ENCODE results near the gene PTPMT1.

Gene PTPMT1

GRCh38 chr11:47616726-47617416 is 51.5 kb downstream of the PTPMT1 start:
- no peak for DNase-seq

GRCh38 chr11:47617417-47617809 is 52.0 kb downstream of the PTPMT1 start:
- DNase-seq, result no peak

DNA sequence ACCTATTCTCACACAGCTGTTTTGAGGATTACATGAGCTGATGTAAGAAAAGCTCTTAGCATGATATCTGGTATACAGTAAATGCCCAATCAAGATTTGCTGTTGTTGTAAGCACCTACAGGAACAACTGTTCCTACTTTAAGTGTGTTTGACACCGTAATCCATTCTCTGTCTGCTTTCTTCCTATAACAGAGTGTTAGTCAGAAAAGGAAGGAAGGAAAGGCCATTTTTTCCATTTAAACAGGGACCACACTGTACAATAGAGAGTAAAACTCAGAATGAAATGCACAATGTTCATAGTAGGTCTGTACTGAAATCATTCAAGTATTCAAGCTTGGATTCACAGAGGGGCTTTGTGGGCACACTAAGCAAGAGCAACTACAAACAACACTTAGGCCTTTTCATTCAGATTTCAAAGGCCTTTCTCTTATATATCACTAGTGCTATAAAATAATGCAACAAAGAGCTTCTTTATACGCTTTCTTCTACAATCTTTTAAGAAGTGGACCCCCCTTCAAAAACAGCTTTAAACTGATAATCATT is 55.5 kb downstream of the PTPMT1 start:
- DNase-seq, result no peak

All from NCI-H2081 treated with DMSO at 0.1 percent for 48 hours (cell line).